ENCODE data around the gene SEMA3B.
"Not testable (repeated sequence)": the region's sequence is repeated elsewhere in the genome, so short reads cannot be mapped to it uniquely, and the experiment has no call there.

SEMA3B gene

GRCh38 chr3:50312041-50312440 lies 43.1 kb downstream of the SEMA3B start:
- not testable (repeated sequence) for DNase-seq (ENCODE audit: extremely low read depth in 1 of 2, low read depth in 1 of 2)

DNA sequence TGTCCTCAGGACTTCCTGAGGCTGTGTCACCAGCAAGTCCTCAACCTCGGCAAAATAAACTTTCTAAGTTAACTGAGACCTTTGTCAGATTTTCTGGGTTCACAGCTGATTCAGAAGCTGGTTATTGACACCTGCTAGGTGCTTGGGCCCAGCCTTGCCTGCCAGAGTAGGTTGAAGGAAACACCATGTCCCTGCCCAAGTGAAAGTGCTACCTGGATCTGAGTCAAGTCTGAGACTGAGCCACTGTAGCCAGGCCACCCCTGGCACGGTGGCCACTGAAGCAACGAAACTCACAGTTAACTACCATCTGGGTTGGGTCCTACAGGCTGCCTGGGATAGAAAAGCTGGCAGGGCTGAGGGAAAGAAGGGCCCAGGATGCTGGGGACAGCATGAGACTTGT lies 45.4 kb downstream of the SEMA3B start:
- no peak for DNase-seq (ENCODE audit: extremely low read depth in 1 of 2, low read depth in 1 of 2)

- DNase-seq (ENCODE audit: extremely low read depth in 1 of 2, low read depth in 1 of 2) = no peak
Observed at GRCh38 chr3:50314816-50315215, 45.9 kb downstream of the SEMA3B start.

DNA sequence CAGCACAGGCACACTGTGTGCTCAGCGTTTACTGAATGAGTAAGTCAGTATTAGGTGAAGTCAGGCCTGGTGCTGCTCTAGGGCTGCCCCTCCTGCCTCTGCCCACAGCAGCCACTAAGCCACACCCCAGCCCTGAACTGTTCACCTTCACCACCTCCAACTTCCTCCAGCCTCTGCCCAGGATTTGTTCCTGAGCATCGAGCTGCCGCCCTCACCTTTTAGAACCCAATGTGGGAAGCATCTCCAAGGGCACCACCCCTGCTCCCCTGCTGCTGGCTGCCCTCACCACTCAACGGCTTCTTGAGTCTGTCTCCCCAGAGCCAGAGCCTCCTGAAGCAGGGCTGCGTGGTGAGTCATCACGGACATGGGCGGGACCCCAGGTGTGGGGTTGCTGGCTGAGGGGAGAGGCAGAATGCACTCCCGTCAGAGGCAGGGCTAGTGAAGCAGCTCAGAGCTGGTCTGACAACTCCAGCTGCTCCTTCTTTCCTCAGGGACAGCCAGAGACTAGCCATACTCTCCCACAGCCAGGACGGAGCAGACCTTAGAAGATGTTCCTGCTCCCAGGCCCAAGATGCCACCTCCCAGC lies 47.8 kb downstream of the SEMA3B start:
- peak; percentile 57 to 61 for DNase-seq (ENCODE audit: extremely low read depth in 1 of 2, low read depth in 1 of 2)

DNA sequence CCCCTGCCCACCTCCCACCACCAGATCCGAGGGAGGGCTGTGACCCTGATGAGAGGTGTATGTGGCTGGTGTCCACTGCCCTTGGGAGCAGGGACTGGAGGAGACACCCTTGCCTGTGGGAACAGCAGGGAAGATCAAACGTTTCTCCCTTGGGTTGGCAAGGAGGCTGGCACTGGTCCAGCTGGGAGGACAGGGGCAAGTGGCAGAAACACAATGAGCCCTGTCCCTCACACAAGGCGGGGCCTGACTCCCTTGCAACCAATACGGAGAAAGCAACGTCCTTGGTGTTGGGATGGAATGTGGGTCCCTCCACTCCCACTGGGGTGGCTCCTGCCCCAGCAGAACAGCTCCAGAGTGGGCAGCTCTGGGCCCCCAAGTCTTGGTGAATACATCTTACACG lies 48.4 kb downstream of the SEMA3B start:
- no peak for DNase-seq (ENCODE audit: extremely low read depth in 1 of 2, low read depth in 1 of 2)

DNA sequence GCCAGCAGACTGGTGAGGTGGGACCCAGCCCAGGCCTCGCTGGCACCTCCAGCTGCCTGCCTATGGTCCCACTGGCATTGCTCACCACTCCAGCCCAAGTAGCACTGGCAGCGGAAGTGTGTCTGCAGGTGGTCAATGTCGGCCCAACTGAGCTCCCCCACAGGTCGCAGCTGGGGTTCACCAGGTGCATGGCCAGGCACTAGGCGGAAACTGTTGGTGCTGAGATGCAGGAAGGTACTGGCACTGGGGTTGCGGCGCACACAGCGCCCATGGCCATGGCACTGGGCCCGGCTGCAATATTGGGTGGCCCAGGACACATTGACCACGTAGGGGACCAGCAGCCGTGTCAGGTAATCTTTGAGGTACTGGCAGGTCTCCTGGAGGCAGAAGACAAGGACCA lies 49.2 kb downstream of the SEMA3B start:
- DNase-seq (ENCODE audit: extremely low read depth in 1 of 2, low read depth in 1 of 2) = no peak

GRCh38 chr3:50318615-50319014 lies 49.7 kb downstream of the SEMA3B start:
- DNase-seq (ENCODE audit: extremely low read depth in 1 of 2, low read depth in 1 of 2) = no peak

DNA sequence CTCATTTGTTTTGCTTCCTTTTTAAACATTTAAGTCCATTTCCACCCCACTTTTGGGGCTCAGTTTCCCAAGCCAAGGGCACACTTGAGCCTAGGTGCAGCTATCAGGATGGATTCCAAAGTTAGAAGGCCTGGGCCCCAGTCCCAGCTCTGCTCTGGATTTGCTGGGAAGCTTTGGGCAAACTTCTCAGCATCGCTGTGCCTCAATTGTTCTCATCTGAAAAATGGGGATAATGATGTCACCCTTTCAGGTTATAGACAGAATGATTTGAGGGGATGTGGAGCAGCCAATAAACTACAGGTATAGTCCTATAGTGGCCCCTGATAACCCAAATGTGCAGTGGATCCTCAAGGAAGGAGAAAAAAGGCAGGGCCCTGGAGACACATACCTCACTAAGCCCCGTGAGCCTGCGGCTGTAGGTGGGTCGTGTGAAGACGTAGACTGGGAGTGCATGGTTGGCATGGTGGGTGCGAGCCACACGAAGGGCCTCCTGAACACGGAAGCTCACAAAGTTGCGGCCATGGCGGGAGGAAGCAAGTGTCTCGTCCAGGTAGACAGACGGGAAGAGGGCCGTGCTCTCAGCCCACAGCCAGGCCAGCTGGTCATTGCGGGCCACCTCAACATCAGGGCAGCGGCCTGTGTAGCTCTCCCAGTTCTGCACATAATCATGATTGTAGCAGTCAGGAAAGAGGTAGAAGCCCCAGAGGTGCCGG lies 50.4 kb downstream of the SEMA3B start:
- DNase-seq (ENCODE audit: extremely low read depth in 1 of 2, low read depth in 1 of 2) = no peak

GRCh38 chr3:50319894-50320625 lies 51.1 kb downstream of the SEMA3B start:
- no peak for DNase-seq (ENCODE audit: extremely low read depth in 1 of 2, low read depth in 1 of 2)

DNA sequence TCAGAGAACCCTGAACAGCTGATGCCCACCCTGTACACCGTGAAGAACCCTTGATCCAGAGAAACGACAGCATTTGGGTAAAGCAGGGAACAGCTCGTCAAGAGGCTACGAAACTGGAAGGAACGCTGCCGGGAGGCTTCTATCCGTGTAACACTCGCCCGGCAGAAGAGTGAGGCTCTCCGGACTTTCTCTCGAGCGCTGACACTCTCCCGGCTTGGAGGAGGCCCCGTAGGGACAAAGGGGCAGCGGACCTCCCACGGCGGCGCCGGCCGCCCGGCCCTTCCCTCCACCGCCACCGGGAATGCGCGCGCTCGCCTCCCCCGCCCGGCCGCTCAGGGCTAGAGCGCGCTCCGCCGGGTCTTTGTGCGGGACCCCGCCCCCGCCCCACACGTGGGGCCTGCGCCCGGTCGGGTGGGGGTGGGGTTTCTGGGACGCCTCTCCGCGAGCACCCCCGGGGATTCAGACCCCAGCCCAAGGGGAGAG lies 51.9 kb downstream of the SEMA3B start:
- peak in 1 of 2 donors; percentile 38 for DNase-seq (ENCODE audit: extremely low read depth in 1 of 2, low read depth in 1 of 2)

DNA sequence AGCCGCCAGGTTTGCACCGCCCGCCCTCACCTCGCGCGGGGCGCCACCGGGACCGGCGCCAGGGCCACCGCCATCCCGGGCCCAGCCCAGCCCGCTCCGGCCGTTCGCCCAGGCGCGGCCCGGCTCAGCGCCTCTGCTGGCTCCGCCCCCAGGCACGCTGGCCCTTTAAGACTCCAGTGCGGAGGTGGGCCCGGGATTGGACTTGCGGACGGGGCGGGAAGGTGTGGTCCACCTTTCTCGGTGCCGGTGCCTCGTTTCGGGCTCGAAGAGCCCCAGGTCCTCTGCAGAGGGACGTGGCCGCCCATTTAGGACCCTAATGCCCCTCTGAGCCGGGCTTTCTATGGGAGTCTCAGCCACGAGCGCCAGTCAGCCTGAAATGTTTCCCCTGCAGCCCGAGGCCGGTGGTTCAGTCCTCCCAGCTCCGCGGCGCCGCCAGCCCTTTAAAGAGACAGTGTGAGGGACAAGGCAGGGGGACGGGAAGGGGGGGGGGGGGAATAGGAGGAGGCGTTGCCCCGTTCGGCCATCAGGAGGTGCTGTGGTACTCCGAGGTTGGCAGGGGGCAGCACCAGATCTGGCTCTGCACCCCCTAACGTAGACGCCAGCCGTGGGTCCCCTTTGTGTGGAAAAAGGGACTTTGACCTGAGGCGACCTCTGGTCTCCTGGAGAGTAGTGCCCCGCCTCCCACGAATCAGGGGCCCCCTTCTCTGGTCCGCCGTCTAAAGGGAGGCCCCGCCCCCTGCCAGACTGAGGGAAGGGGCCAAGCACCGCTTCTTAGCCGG lies 52.6 kb downstream of the SEMA3B start:
- peak; percentile 43 to 67 for DNase-seq (ENCODE audit: extremely low read depth in 1 of 2, low read depth in 1 of 2)

GRCh38 chr3:50322115-50322385 lies 53.1 kb downstream of the SEMA3B start:
- no peak for DNase-seq (ENCODE audit: extremely low read depth in 1 of 2, low read depth in 1 of 2)

- DNase-seq (ENCODE audit: extremely low read depth in 1 of 2, low read depth in 1 of 2) = no peak
Observed at GRCh38 chr3:50322386-50323091, 53.6 kb downstream of the SEMA3B start, which contains the start of gene HYAL2. Gene HYAL2, minus strand, starts transcription at chr3:50322745. Its CDS starts 2,256 bp downstream, at chr3:50320489.

DNA sequence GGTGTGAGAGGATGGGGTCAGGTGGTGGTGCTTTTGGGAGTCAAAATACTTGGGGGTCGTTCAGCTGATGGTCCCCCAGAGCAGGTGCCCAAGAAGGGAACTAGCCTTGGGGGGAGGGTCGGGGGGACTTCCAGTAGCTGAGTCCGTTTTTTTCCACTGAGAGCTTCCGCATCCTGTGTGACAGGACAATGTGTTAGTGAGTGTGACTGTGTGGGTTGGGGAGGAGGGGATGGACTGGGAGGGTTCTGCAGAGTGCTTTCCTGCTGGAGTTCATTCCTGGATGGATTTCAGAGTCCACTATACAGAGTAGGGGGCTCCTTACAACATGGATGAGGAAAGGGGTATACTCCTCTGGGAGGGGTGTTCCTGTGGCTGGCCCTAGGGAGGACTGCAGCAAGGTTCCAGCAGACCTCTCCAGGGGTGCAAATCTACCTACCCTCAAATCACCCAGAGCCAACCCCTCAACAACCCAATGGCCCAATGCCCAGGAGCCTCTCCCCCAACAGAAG lies 54.2 kb downstream of the SEMA3B start:
- DNase-seq (ENCODE audit: extremely low read depth in 1 of 2, low read depth in 1 of 2) = no peak

DNA sequence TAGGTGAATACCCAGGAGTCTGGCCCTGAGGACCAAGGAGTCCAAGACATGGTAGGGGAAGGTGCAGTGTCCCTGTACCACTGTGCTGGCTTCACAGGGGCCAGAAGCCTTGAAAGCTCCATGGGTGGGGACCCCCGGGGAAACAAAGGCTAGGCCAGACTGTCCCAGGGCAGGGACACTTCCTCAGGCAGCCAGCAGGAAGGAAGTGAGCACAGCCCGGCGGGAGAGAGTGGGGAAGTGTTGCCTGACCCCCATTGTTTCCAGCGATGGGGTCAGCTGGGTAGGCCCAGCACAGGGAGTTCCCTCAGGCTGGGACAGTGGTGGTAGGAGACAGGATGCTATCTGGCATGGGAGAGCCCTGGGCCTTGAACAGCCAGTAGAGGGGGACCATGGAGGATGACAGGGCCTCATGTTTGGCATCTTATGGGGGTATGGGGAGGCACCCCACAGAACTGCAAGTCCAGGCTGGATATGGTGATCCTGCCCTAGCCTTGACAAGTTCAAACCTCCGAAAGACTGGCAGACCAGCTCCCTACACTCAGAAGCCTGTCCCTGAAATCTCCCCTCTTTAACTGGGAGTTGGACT lies 54.8 kb downstream of the SEMA3B start:
- no peak for DNase-seq (ENCODE audit: extremely low read depth in 1 of 2, low read depth in 1 of 2)

DNA sequence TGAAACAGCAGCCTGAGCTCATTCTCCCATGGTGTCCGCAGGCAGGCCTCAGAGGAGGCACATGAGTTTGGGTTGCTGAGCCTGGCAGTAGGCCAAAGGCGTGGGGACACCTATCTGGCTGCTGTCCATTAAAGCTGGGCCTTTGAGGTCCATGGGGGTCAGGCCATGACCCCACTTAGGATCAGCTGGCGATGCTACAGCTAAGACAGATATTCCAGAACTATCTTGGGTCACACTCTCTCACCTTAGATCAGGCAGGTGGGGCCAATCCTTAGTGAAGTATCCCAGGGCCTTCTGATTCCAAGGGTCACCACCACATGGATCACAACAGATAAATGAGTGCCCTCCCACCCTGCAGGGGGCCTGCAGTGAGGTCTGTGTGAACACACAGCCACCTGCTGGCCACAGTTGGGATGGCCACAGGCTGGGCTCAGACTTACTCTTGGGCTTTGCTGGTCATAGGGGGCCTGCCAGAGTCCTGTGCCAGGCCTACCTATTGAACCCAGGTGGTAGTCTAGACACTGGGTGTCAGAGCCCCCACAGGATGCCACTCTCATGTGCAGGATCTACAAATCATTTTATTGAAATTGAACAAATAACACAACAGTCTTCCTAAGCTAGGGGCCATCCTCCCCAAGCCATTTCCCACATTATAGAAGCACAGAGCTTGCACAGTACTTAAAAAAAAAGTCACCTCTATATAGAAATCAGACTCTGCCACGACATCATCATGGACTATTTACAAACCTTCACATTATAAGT lies 55.6 kb downstream of the SEMA3B start:
- peak in 1 of 2 donors; percentile 39 for DNase-seq (ENCODE audit: extremely low read depth in 1 of 2, low read depth in 1 of 2)

- no peak for DNase-seq (ENCODE audit: extremely low read depth in 1 of 2, low read depth in 1 of 2)
Observed at GRCh38 chr3:50325113-50325480, 56.1 kb downstream of the SEMA3B start.

DNA sequence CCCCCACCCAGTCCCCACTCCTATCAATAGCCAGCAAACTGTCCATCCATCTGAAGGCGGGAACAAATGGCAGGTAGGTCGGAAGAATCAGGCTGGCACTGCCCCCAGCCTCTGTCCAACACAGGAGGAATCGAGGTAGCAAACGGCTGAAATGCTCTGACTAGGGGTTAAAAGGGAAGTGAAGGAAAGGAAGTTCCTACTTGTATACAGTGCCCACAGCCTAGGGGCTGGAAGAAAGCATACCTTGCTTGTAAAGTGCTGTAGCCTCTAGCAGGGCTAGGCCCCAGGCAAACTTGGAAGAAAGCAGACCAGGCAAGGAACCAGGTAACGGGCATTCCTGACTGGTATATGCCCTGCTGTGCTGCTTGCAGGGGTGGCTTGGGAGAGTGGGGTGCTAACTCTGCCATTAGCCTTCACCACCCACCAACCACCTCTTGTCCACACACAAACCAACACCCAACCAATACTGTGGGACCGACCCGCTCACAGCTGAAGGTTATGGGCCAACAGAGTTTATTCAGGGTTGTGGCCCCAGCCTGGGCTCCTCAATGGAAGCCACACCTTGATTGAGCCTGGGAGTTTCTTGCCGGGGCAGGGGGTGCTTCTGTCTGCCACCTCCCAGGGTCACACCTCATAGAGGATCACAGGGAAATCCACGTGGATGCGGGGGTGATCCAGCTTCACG lies 56.7 kb downstream of the SEMA3B start:
- no peak for DNase-seq (ENCODE audit: extremely low read depth in 1 of 2, low read depth in 1 of 2)

DNA sequence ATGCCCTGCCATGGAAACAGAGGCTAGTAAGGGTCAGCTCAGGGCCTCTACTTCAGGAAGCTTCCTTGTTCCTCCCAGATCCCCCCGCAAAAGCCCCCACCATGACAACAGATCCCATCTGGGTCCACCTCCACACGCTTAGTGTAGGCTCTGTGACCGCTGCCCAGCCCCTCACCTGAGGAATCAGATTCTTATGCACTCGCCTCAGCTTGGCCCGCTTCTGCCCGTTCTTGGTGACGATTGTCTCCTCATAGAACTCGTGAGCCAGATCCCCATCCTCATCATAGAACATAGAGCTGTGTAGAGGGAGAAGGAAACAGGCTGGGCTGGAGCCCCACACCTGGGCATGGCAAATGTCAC lies 57.2 kb downstream of the SEMA3B start:
- no peak for DNase-seq (ENCODE audit: extremely low read depth in 1 of 2, low read depth in 1 of 2)

Data from activated CD8-positive, alpha-beta memory T cell treated with anti-CD3 and anti-CD28 coated beads for 1 hour (primary cell).